Stimulated activated CD8-positive, alpha-beta memory T cell treated with anti-CD3 and anti-CD28 coated beads, Interleukin-7, amount 100 ng/mL, for 48 hours (primary cell): ENCODE measurements around the gene HMCN2.

ENCODE experiments used
- DNase-seq, 2 donors: peaks; one replicate each; pipeline ENCODE4 v3.0.0-alpha.2; 2020; ENCODE audit warnings: low read depth in 1 of 2; ENCODE audit errors: extremely low read depth in 1 of 2

The HMCN2 gene

GRCh38 chr9:130288926-130289690 is 23.5 kb downstream of the HMCN2 start:
- no peak for DNase-seq

GRCh38 chr9:130289711-130290241 is 24.2 kb downstream of the HMCN2 start:
- DNase-seq = no peak

- DNase-seq = no peak
Measured at GRCh38 chr9:130290291-130291181, 25.0 kb downstream of the HMCN2 start.

GRCh38 chr9:130291474-130291873 is 25.9 kb downstream of the HMCN2 start:
- DNase-seq = no peak

- DNase-seq = no peak
Measured at GRCh38 chr9:130292106-130292505, 26.5 kb downstream of the HMCN2 start.

- no peak for DNase-seq
Measured at GRCh38 chr9:130294664-130295063, 29.1 kb downstream of the HMCN2 start.

- DNase-seq = no peak
Measured at GRCh38 chr9:130295431-130295830, 29.9 kb downstream of the HMCN2 start.

GRCh38 chr9:130295945-130296782 is 30.6 kb downstream of the HMCN2 start:
- DNase-seq = no peak

- no peak for DNase-seq
Measured at GRCh38 chr9:130296783-130297055, 31.2 kb downstream of the HMCN2 start.

- no peak for DNase-seq
Measured at GRCh38 chr9:130297371-130297770, 31.8 kb downstream of the HMCN2 start.

GRCh38 chr9:130298662-130299279 is 33.2 kb downstream of the HMCN2 start:
- DNase-seq = no peak

- DNase-seq = no peak
Measured at GRCh38 chr9:130299785-130300615, 34.4 kb downstream of the HMCN2 start.

- no peak for DNase-seq
Measured at GRCh38 chr9:130300739-130301138, 35.2 kb downstream of the HMCN2 start.

GRCh38 chr9:130301483-130302286 is 36.1 kb downstream of the HMCN2 start:
- DNase-seq = no peak

- DNase-seq = no peak
Measured at GRCh38 chr9:130302785-130303612, 37.4 kb downstream of the HMCN2 start.

GRCh38 chr9:130303613-130304055 is 38.1 kb downstream of the HMCN2 start:
- no peak for DNase-seq

GRCh38 chr9:130304116-130304515 is 38.6 kb downstream of the HMCN2 start:
- DNase-seq = no peak

- no peak for DNase-seq
Measured at GRCh38 chr9:130304643-130305042, 39.1 kb downstream of the HMCN2 start.
